ENCODE measurements around the gene PYGO2.

PYGO2 gene

DNA sequence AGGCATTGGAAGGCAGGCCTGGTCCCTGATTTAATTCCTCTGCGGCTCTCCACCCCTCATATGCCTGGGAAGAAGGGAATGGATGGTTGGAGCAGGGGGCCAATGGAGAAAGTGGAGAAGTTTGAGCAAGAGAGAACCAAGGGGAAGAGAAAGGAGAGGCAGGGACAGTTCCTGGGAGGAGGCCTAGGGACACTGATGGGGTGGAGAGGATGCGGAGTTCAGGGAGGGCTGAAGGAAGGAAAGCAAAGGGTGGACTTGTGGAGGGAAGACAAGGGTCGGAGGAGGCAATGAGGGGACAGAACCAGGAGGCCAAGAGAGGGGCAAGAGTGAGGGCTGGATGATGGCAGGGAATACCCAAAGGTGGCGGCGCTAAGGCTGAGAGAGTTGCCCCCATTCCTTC lies 48.2 kb upstream of the PYGO2 start:
- TF ChIP-seq, protein P1, sequence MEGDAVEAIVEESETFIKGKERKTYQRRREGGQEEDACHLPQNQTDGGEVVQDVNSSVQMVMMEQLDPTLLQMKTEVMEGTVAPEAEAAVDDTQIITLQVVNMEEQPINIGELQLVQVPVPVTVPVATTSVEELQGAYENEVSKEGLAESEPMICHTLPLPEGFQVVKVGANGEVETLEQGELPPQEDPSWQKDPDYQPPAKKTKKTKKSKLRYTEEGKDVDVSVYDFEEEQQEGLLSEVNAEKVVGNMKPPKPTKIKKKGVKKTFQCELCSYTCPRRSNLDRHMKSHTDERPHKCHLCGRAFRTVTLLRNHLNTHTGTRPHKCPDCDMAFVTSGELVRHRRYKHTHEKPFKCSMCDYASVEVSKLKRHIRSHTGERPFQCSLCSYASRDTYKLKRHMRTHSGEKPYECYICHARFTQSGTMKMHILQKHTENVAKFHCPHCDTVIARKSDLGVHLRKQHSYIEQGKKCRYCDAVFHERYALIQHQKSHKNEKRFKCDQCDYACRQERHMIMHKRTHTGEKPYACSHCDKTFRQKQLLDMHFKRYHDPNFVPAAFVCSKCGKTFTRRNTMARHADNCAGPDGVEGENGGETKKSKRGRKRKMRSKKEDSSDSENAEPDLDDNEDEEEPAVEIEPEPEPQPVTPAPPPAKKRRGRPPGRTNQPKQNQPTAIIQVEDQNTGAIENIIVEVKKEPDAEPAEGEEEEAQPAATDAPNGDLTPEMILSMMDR (IDR thresholded peaks at IDR 0.05; ENCODE audit: insufficient read depth, low read length, poor library complexity, severe bottlenecking): no peak
- no peak for TF ChIP-seq EZH2phosphoT487 (conservative IDR thresholded peaks at IDR 0.05; ENCODE audit: low read length)
- no peak overlapping the region for H2AFZ ChIP-seq (ENCODE audit: low read depth, low read length, severe bottlenecking)
- no peak overlapping the region for H3K9ac ChIP-seq (ENCODE audit: low read length)
- no peaks in the 10 kb centered on the region for H3K27me3 ChIP-seq (ENCODE audit: low read length)
- H3K9me3 ChIP-seq (ENCODE audit: insufficient read depth, low read length): no peaks in the 10 kb centered on the region
- H4K20me1 ChIP-seq (ENCODE audit: low read depth, low read length): no peaks in the 10 kb centered on the region
- no peaks in the 10 kb centered on the region for H3K79me2 ChIP-seq (ENCODE audit: insufficient read depth, low read length)
- no peaks in the 10 kb centered on the region for H3F3A ChIP-seq (ENCODE audit: insufficient read depth)
- no peaks in the 10 kb centered on the region for H3K36me3 ChIP-seq (ENCODE audit: low read length)
- no peak overlapping the region for H3K27ac ChIP-seq (ENCODE audit: low read depth, low read length)
- no peak overlapping the region for H3K4me3 ChIP-seq (ENCODE audit: insufficient read depth, low read length, poor library complexity, severe bottlenecking)
- no peaks in the 10 kb centered on the region for H3K9me2 ChIP-seq (replicated peaks; ENCODE audit: insufficient read depth, low read length)
- H3K4me2 ChIP-seq (ENCODE audit: low read depth, low read length, poor library complexity, severe bottlenecking): no peak overlapping the region

DNA sequence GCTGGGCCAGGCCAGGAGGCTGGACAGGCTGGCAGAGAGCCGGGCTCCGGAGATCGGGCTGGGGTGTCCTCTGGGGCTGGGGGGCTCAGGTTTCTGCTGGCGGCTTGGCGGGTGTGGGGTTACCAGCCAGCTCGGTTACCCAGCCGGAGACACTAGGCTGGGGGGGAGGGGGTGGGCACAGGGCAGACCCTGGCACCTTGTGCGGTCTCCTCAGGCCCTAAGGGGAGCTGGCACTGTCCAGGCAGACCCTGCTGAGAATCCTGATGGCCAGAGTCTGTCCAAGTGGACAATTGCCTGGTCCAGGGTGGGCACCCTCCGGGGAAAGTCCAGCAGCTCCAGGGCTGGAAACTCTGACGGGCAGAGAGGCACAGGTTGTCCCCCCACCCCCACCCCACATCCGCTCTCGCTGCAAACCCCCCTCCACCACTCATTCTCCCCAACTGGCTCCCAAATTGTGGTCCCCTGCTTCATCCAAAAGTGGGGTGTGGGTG lies 47.7 kb upstream of the PYGO2 start:
- Histone ChIP-seq H3K4me3 (ENCODE audit: insufficient read depth, low read length, poor library complexity, severe bottlenecking) (no peak overlapping the region), H3K9me3 (ENCODE audit: insufficient read depth, low read length) (no peaks in the 10 kb centered on the region), H3K27ac (ENCODE audit: low read depth, low read length) (no peak overlapping the region), H3F3A (ENCODE audit: insufficient read depth) (no peaks in the 10 kb centered on the region), H3K4me2 (ENCODE audit: low read depth, low read length, poor library complexity, severe bottlenecking) (no peak overlapping the region), H3K9me2 (replicated peaks; ENCODE audit: insufficient read depth, low read length) (no peaks in the 10 kb centered on the region), H2AFZ (ENCODE audit: low read depth, low read length, severe bottlenecking) (no peak overlapping the region), H3K9ac (ENCODE audit: low read length) (no peak overlapping the region), H4K20me1 (ENCODE audit: low read depth, low read length) (no peaks in the 10 kb centered on the region), H3K36me3 (ENCODE audit: low read length) (no peaks in the 10 kb centered on the region), H3K27me3 (ENCODE audit: low read length) (no peaks in the 10 kb centered on the region), H3K79me2 (ENCODE audit: insufficient read depth, low read length) (no peaks in the 10 kb centered on the region)
- no peak for TF ChIP-seq EZH2phosphoT487 (conservative IDR thresholded peaks at IDR 0.05; ENCODE audit: low read length)
- TF ChIP-seq, protein P1 (IDR thresholded peaks at IDR 0.05; ENCODE audit: insufficient read depth, low read length, poor library complexity, severe bottlenecking): no peak

DNA sequence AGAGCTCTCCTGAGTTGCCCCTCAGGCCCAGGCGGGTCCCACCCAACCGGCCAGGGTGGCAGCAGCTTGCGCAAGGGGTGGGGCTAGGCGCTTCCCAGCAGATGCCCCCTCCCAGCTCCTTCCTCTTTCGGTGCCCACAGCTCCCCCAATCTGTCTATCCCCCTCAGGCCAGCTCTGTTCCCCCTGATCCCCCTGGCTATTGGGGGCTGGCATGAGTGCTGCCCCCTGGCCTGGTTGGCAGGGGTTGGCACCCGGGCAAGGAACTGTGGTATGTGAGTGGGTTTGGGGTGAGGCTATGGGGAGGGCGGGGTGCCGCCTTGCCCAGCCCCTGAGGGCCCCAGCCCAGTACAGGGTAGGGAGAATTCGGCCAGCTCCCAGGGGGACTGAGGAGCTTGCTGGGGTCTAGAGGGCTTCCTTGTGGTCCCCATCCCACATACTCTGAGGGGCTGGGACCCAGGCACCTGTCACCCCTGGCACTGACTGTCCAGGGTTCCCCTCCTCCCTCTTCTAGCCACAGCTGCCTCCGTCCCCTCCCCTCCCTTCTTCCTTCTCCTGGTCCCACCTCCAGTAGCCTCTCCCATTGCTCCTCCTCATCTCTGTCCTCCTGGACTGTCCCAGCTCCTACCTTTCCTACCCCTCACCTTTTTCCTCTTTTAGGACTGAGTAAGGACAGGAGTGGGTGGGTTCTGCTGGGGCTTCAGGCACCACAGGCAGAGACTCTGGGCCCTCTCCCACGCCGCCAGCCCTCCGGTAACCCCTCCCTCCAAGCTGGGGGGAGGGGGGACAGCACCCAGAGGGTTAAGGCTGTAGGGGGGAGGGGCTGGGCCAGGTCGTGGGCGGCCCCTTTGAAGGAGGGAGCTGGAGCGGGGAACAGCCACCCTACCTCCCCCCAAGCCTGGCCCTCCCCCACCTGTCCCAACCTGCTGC lies 46.7 kb upstream of the PYGO2 start:
- Histone ChIP-seq H3K27ac (ENCODE audit: low read depth, low read length) (no peak overlapping the region), H4K20me1 (ENCODE audit: low read depth, low read length) (no peaks in the 10 kb centered on the region), H3F3A (ENCODE audit: insufficient read depth) (no peaks in the 10 kb centered on the region), H3K4me3 (ENCODE audit: insufficient read depth, low read length, poor library complexity, severe bottlenecking) (no peak overlapping the region), H3K27me3 (ENCODE audit: low read length) (no peaks in the 10 kb centered on the region), H3K9me2 (replicated peaks; ENCODE audit: insufficient read depth, low read length) (no peaks in the 10 kb centered on the region), H2AFZ (ENCODE audit: low read depth, low read length, severe bottlenecking) (no peak overlapping the region), H3K79me2 (ENCODE audit: insufficient read depth, low read length) (no peaks in the 10 kb centered on the region), H3K9me3 (ENCODE audit: insufficient read depth, low read length) (no peaks in the 10 kb centered on the region), H3K36me3 (ENCODE audit: low read length) (no peaks in the 10 kb centered on the region), H3K4me2 (ENCODE audit: low read depth, low read length, poor library complexity, severe bottlenecking) (no peak overlapping the region), H3K9ac (ENCODE audit: low read length) (no peak overlapping the region)
- TF ChIP-seq, protein P1 (IDR thresholded peaks at IDR 0.05; ENCODE audit: insufficient read depth, low read length, poor library complexity, severe bottlenecking): no peak
- TF ChIP-seq EZH2phosphoT487 (conservative IDR thresholded peaks at IDR 0.05; ENCODE audit: low read length): no peak
